ENCODE data around the gene TFR2.

DNA sequence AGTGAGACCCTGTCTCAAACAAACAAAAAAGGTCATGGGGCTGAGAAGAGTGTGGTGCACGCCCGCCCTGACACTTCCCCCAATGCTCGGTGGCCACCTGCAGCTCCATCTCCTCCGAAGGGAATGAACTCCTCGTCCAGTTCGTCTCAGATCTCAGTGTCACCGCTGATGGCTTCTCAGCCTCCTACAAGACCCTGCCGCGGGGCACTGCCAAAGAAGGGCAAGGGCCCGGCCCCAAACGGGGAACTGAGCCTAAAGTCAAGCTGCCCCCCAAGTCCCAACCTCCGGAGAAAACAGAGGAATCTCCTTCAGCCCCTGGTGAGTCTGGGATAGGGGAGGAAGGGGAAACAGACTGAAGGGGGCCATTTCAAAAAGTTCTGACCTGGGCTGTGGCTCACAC is 35.0 kb downstream of the TFR2 start:
- TF ChIP-seq GATA3 (IDR thresholded peaks at IDR 0.05; ENCODE audit: low read depth, low read length) (no peak), GATA2 (IDR thresholded peaks at IDR 0.05; ENCODE audit: low read depth, low read length) (no peak)
